ENCODE results near the gene TMEM164.

DNA sequence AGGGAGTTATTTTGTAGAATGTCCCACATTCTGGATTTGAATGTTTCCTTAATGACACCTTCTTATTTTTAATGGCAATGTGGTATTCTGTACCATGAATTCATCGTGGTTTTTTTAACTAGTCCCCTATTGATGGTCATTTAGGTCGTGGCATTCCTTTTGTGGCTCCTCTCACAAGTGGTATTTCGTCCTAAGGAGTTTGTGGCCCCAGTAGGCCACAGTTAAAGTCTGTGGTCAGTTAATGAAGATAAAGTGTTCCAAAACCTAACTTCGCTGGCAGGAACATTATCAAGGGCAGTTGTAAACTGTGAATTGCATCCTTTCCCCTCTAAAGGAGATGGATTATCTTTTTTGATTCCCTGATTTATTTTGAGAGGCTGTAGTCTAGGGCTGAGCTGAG is 133.2 kb downstream of the TMEM164 start:
- TF ChIP-seq, protein P1, sequence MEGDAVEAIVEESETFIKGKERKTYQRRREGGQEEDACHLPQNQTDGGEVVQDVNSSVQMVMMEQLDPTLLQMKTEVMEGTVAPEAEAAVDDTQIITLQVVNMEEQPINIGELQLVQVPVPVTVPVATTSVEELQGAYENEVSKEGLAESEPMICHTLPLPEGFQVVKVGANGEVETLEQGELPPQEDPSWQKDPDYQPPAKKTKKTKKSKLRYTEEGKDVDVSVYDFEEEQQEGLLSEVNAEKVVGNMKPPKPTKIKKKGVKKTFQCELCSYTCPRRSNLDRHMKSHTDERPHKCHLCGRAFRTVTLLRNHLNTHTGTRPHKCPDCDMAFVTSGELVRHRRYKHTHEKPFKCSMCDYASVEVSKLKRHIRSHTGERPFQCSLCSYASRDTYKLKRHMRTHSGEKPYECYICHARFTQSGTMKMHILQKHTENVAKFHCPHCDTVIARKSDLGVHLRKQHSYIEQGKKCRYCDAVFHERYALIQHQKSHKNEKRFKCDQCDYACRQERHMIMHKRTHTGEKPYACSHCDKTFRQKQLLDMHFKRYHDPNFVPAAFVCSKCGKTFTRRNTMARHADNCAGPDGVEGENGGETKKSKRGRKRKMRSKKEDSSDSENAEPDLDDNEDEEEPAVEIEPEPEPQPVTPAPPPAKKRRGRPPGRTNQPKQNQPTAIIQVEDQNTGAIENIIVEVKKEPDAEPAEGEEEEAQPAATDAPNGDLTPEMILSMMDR (IDR thresholded peaks at IDR 0.05), result no peak
- TF ChIP-seq POLR2A (IDR thresholded peaks at IDR 0.05), result no peak
- no peak for TF ChIP-seq EP300 (IDR thresholded peaks at IDR 0.05)
